ENCODE measurements around the gene GCSAML. TPM values are rescaled to one million over a fixed set of nuclear protein-coding genes. Genes with fewer than 3 reads are reported as not detected.

The GCSAML gene
- total and polyA plus RNA-seq, 7 donors, result 0.01 to 0.36 (median 0.21) TPM; not detected in 3

- H3K27me3 ChIP-seq (ENCODE audit: insufficient read depth in 3 of 3, low read length in 2 of 3), result no peaks in the 10 kb centered on the region
- no peaks in the 10 kb centered on the region for H3K9me3 ChIP-seq
- H3K4me3 ChIP-seq, result no peak overlapping the region
- TF ChIP-seq, protein P1, sequence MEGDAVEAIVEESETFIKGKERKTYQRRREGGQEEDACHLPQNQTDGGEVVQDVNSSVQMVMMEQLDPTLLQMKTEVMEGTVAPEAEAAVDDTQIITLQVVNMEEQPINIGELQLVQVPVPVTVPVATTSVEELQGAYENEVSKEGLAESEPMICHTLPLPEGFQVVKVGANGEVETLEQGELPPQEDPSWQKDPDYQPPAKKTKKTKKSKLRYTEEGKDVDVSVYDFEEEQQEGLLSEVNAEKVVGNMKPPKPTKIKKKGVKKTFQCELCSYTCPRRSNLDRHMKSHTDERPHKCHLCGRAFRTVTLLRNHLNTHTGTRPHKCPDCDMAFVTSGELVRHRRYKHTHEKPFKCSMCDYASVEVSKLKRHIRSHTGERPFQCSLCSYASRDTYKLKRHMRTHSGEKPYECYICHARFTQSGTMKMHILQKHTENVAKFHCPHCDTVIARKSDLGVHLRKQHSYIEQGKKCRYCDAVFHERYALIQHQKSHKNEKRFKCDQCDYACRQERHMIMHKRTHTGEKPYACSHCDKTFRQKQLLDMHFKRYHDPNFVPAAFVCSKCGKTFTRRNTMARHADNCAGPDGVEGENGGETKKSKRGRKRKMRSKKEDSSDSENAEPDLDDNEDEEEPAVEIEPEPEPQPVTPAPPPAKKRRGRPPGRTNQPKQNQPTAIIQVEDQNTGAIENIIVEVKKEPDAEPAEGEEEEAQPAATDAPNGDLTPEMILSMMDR (IDR thresholded peaks at IDR 0.05), result no peak
- intact Hi-C loops (cut with DNase I), result no loop called here
- 65 to 80% (median 68%) methylated on average over 2 of the region's 2 CpGs for WGBS, 3 donors
- H3K36me3 ChIP-seq (ENCODE audit: insufficient read depth in 1 of 2, low read depth in 1 of 2), result no peaks in the 10 kb centered on the region
- no peak for DNase-seq
- no peak overlapping the region for H3K27ac ChIP-seq
- H3K4me1 ChIP-seq, result no peaks in the 10 kb centered on the region
- ATAC-seq, result no peak
These were observed 3.3 kb downstream of the GCSAML start for GRCh38 chr1:247552231-247552630.

GRCh38 chr1:247557926-247558674 lies 9.2 kb downstream of the GCSAML start:
- DNase-seq (no peak), ATAC-seq (no peak)
- Histone ChIP-seq H3K27ac (no peak overlapping the region), H3K27me3 (ENCODE audit: insufficient read depth in 3 of 3, low read length in 2 of 3) (no peaks in the 10 kb centered on the region), H3K4me3 (no peak overlapping the region), H3K36me3 (ENCODE audit: insufficient read depth in 1 of 2, low read depth in 1 of 2) (no peaks in the 10 kb centered on the region), H3K4me1 (no peaks in the 10 kb centered on the region), H3K9me3 (no peaks in the 10 kb centered on the region)
- TF ChIP-seq, protein P1 (IDR thresholded peaks at IDR 0.05), result no peak
- 79 to 85% (median 81%) methylated on average over 2 of the region's 2 CpGs for WGBS, 3 donors
- intact Hi-C loops (cut with DNase I), result no loop called here

GRCh38 chr1:247561711-247562110 lies 12.8 kb downstream of the GCSAML start:
- no peak for ATAC-seq
- intact Hi-C loops (cut with DNase I), result no loop called here
- Histone ChIP-seq H3K4me1 (no peaks in the 10 kb centered on the region), H3K9me3 (no peaks in the 10 kb centered on the region), H3K36me3 (ENCODE audit: insufficient read depth in 1 of 2, low read depth in 1 of 2) (no peaks in the 10 kb centered on the region), H3K4me3 (no peak overlapping the region), H3K27me3 (ENCODE audit: insufficient read depth in 3 of 3, low read length in 2 of 3) (no peaks in the 10 kb centered on the region), H3K27ac (no peak overlapping the region)
- TF ChIP-seq, protein P1 (IDR thresholded peaks at IDR 0.05), result no peak
- DNase-seq, result no peak
- 71 to 74% (median 71%) methylated on average over 10 of the region's 10 CpGs for WGBS, 3 donors

DNA sequence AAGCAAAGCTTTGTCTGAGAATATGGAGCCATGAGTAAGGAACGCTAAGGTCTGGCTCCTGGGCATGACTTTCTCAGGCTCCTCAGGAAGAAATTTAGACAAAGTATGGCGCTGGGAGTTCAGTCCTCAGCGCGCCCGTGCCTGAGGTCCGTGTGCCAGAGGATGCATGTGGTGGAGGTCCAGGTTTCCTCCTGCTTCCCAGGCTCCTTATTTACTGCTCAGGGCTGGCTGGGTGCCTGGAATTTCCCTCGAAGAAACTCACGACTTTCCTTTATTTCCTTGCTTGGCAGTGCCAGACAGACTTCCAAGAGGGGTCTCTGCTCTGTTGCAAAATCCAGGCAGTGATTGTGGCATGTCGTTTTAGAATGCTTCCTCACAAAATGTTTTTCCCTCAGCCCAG lies 13.3 kb downstream of the GCSAML start:
- intact Hi-C loops (cut with DNase I), result no loop called here
- H3K27me3 ChIP-seq (ENCODE audit: insufficient read depth in 3 of 3, low read length in 2 of 3), result no peaks in the 10 kb centered on the region
- H3K27ac ChIP-seq, result no peak overlapping the region
- DNase-seq (no peak), ATAC-seq (no peak)
- no peak overlapping the region for H3K4me3 ChIP-seq
- WGBS, 3 donors, result 56 to 65% (median 60%) methylated on average over 9 of the region's 9 CpGs
- TF ChIP-seq, protein P1 (IDR thresholded peaks at IDR 0.05), result no peak
- no peaks in the 10 kb centered on the region for H3K9me3 ChIP-seq
- no peaks in the 10 kb centered on the region for H3K4me1 ChIP-seq
- H3K36me3 ChIP-seq (ENCODE audit: insufficient read depth in 1 of 2, low read depth in 1 of 2), result no peaks in the 10 kb centered on the region

GRCh38 chr1:247574236-247574635 lies 25.3 kb downstream of the GCSAML start:
- no peak for ATAC-seq
- no peak overlapping the region for H3K4me3 ChIP-seq
- no peaks in the 10 kb centered on the region for H3K4me1 ChIP-seq
- no peaks in the 10 kb centered on the region for H3K9me3 ChIP-seq
- DNase-seq, result no peak
- H3K36me3 ChIP-seq (ENCODE audit: insufficient read depth in 1 of 2, low read depth in 1 of 2), result no peaks in the 10 kb centered on the region
- intact Hi-C loops (cut with DNase I), result no loop called here
- TF ChIP-seq, protein P1 (IDR thresholded peaks at IDR 0.05), result no peak
- 44 to 49% (median 45%) methylated on average over 1 of the region's 1 CpG for WGBS, 3 donors
- no peaks in the 10 kb centered on the region for H3K27me3 ChIP-seq (ENCODE audit: insufficient read depth in 3 of 3, low read length in 2 of 3)
- no peak overlapping the region for H3K27ac ChIP-seq
